Common myeloid progenitor, CD34-positive (primary cell): ENCODE results near the gene CRIP3.

Source experiments
- CTCF ChIA-PET: fragments of 350-600 bp; sonication (Branson Sonifier 250); formaldehyde crosslinking; loops from one replicate; lab custom pipeline; 2021; ENCODE audit warnings: antibody characterized with exemption; lab: Charles Lee
- POLR2A ChIA-PET: fragments of 350-600 bp; sonication (Branson Sonifier 250); formaldehyde crosslinking; loops from one replicate; lab custom pipeline; 2021; ENCODE audit warnings: antibody characterized with exemption; lab: Charles Lee
- DNase-seq, 3 donors: peaks; one replicate each; pipeline versions ENCODE4 v3.0.0 to v3.0.0-alpha.2; 2013
- H3K27ac ChIP-seq, 2 experiments: 1 replicate in 1 of 2; 2 replicates in 1 of 2; pipeline ENCODE4 v1.7.0; 2013; ENCODE audit warnings: inconsistent platforms in 2 of 2, low read length in 2 of 2, mild to moderate bottlenecking in 2 of 2, low read depth in 1 of 2, moderate library complexity in 1 of 2; ENCODE audit not compliant: severe bottlenecking in 2 of 2, insufficient read depth in 1 of 2, poor library complexity in 1 of 2
- H3K27me3 ChIP-seq, 5 experiments: replicated peaks in 2 of 5; 1 replicate in 3 of 5; 2 replicates in 2 of 5; pipeline versions ENCODE4 v1.6.1 to v1.7.0; 2013; ENCODE audit warnings: low read length in 4 of 5, mild to moderate bottlenecking in 2 of 5, moderate library complexity in 2 of 5, inconsistent platforms in 1 of 5; ENCODE audit not compliant: insufficient read depth in 5 of 5, control insufficient read depth in 4 of 5
- H3K36me3 ChIP-seq, 4 experiments: 1 replicate in 2 of 4; 2 replicates in 2 of 4; pipeline versions ENCODE4 v1.6.1 to v1.7.0; 2013; ENCODE audit warnings: low read length in 3 of 4, control low read depth in 1 of 4, mild to moderate bottlenecking in 1 of 4; ENCODE audit not compliant: control insufficient read depth in 4 of 4, insufficient read depth in 4 of 4
- H3K4me1 ChIP-seq, 4 experiments: 1 replicate in 3 of 4; 2 replicates in 1 of 4; pipeline versions ENCODE4 v1.6.1 to v1.7.1; 2013; ENCODE audit warnings: low read length in 3 of 4, mild to moderate bottlenecking in 3 of 4, control low read depth in 1 of 4, inconsistent platforms in 1 of 4, moderate library complexity in 1 of 4; ENCODE audit not compliant: control insufficient read depth in 4 of 4, insufficient read depth in 4 of 4; ENCODE audit errors: control extremely low read depth in 1 of 4
- H3K4me3 ChIP-seq, 7 experiments: 1 replicate in 4 of 7; 2 replicates in 3 of 7; pipeline versions ENCODE4 v1.5.1 to v1.7.0; 2013; ENCODE audit warnings: mild to moderate bottlenecking in 7 of 7, low read length in 6 of 7, moderate library complexity in 6 of 7, inconsistent platforms in 2 of 7, low read depth in 2 of 7, control low read depth in 1 of 7; ENCODE audit not compliant: insufficient read depth in 4 of 7, control insufficient read depth in 1 of 7; ENCODE audit errors: extremely low read depth in 1 of 7
- H3K9me3 ChIP-seq, 5 experiments: 1 replicate in 4 of 5; 2 replicates in 1 of 5; pipeline versions ENCODE4 v1.6.1 to v1.7.1; 2013; ENCODE audit warnings: low read length in 4 of 5, mild to moderate bottlenecking in 2 of 5, inconsistent platforms in 1 of 5, low read depth in 1 of 5, moderate library complexity in 1 of 5; ENCODE audit not compliant: control insufficient read depth in 4 of 5, insufficient read depth in 2 of 5; ENCODE audit errors: control extremely low read depth in 1 of 5
- WGBS: methylation state at CpG from one replicate; pipeline ENCODE4 v1.1.5; 2013; ENCODE audit not compliant: insufficient coverage; 5-methylcytosine and 5-hydroxymethylcytosine counted together

Gene CRIP3

DNA sequence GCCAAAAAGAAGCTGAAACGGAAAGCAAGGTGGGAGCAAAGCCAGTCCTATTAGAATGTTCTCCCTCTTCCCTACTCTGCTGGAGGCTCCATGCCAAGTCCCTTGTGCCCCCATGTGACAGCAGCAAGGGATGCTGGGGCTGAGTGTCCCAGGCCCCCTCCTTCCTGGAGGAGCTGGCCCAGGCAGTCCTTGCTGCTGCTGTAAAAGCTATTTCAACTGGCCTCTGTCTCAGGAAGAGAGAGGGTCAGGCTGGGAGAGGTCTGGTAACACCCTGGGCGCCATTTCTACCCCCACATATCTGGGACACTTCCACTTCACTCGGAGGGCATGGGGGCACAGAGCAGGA lies 40.3 kb downstream of the CRIP3 start:
- Histone ChIP-seq H3K27me3 (peaks cover 0 to 63% (median 18%) of the 10 kb centered on the region in 5 experiments), H3K9me3 (no peaks in the 10 kb centered on the region), H3K36me3 (no peaks in the 10 kb centered on the region), H3K27ac (no peak overlapping the region), H3K4me1 (peaks cover 0 to 13% (median 9%) of the 10 kb centered on the region in 4 experiments), H3K4me3 (no peak overlapping the region)
- 20% methylated on average over 1 of the region's 3 CpGs for WGBS
- ChIA-PET POLR2A (no interaction called here), CTCF (interaction anchor here (0.6 to 2.4 kb wide), 9 partner anchors 12 to 239 kb away, joined by 3 to 7 read pairs (median 5); partner anchors contain the start of genes CRIP3 and DNPH1)
- DNase-seq = no peak

DNA sequence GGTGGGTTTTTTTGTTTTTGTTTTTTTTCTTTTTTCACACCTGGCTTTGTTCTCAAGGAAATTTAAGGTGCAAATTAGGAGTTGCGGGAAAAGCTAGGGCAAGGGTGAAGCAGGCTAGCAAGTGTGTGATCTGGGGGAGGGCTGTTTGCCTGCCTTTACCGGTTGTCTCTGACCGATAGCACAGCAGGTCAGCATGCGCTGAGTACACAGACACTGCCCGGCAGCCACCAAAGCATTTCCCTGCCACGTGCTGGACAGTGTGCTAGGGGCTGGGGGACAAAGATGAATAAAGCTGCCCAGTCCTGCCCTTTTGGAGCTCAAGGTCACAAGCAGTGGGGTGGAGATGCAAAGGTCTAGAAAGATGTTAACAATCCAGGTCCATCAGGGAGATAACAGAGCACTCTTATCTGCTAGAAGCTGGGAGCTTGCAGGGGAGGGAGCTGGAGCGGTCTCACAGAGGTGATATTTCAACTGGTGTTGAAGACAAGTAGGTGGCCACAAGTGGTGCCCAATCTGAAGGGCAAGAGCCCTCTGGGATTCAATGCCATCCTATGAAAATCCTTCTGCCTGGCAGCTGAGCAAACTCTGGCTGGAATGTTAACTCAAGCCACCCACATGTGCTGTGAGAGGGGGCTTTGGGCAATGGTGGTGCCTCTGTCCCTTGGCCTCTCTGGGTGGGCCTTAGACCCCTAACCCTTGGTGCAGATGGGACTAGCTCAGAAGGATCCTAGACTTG lies 40.8 kb downstream of the CRIP3 start:
- peaks cover 0 to 13% (median 9%) of the 10 kb centered on the region in 4 experiments for H3K4me1 ChIP-seq
- ChIA-PET CTCF (interaction anchor here (1.2 to 2.0 kb wide), 5 partner anchors 12 to 63 kb away, joined by 4 to 7 read pairs (median 5); partner anchors contain the start of genes CRIP3 and DNPH1), POLR2A (no interaction called here)
- peaks cover 0 to 57% (median 17%) of the 10 kb centered on the region in 5 experiments for H3K27me3 ChIP-seq
- DNase-seq = no peak
- no peak overlapping the region for H3K4me3 ChIP-seq
- H3K27ac ChIP-seq = no peak overlapping the region
- H3K9me3 ChIP-seq = no peaks in the 10 kb centered on the region
- no peaks in the 10 kb centered on the region for H3K36me3 ChIP-seq
- WGBS = 95% methylated on average over 7 of the region's 7 CpGs

DNA sequence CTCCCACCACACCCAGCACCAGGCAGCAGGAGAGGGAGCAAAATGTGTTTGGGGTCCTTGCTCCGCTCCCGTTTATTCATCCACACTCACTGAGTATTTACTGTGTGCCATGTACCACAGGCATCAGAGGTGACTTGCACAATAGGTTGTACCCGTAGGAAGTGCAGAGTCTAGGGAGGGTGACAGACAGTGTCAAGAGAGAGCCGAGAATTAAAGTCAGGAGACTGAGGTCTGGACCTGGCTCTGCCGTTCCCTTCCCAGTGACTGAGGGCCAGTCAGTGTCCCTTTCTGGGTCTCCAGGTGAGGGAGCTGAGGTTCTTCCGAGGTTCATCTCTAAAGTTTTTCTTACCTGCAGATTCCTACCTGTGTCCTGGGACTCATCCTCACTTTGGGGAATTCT lies 43.1 kb downstream of the CRIP3 start:
- 92% methylated on average over 4 of the region's 6 CpGs for WGBS
- CTCF ChIA-PET = interaction anchor here (1.0 to 5.6 kb wide), 8 partner anchors 21 to 243 kb away, joined by 3 to 35 read pairs (median 4); partner anchors contain the start of gene CRIP3
- H3K4me3 ChIP-seq = no peak overlapping the region
- no peaks in the 10 kb centered on the region for H3K9me3 ChIP-seq
- peaks cover 0 to 13% (median 9%) of the 10 kb centered on the region in 4 experiments for H3K4me1 ChIP-seq
- no peak for DNase-seq
- H3K36me3 ChIP-seq = no peaks in the 10 kb centered on the region
- POLR2A ChIA-PET = no interaction called here
- peaks cover 0 to 37% (median 8%) of the 10 kb centered on the region in 5 experiments for H3K27me3 ChIP-seq
- no peak overlapping the region for H3K27ac ChIP-seq

DNA sequence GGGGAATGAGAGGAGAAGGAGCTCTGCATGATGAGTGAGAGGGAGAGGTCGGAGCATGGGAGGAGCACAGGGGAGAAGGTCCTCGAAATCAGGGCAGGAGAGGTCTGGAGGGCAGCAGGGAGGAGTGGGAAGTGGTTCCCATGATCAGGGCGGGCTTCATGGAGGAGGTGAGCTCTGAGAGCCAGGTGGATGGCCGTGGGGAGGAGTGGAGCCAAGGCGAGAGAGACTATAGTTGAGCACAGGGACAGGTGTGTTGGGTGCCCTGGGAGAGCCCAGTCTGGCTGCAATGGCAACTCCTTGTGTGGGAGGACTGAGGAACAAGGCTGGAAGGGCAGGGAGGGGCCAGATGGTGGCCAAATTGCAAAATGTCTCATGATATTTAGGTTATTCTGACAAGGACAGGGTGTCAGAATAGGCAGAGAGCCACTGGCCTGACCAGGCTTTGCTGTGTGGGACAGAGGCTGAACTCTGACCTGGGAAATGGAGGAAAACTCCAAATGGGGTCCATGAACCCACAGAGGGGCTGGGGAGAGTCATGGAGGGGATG lies 44.0 kb downstream of the CRIP3 start:
- Histone ChIP-seq H3K9me3 (no peaks in the 10 kb centered on the region), H3K27me3 (peaks cover 0 to 28% (median 7%) of the 10 kb centered on the region in 5 experiments), H3K4me3 (no peak overlapping the region), H3K4me1 (peaks cover 0 to 11% (median 9%) of the 10 kb centered on the region in 4 experiments), H3K36me3 (no peaks in the 10 kb centered on the region), H3K27ac (no peak overlapping the region)
- CTCF ChIA-PET = interaction anchor here (0.6 to 5.6 kb wide), 11 partner anchors 9 to 244 kb away, joined by 3 to 35 read pairs (median 4); partner anchors contain the start of gene CRIP3
- DNase-seq = no peak
- WGBS = 92% methylated on average over 5 of the region's 5 CpGs
- POLR2A ChIA-PET = no interaction called here

DNA sequence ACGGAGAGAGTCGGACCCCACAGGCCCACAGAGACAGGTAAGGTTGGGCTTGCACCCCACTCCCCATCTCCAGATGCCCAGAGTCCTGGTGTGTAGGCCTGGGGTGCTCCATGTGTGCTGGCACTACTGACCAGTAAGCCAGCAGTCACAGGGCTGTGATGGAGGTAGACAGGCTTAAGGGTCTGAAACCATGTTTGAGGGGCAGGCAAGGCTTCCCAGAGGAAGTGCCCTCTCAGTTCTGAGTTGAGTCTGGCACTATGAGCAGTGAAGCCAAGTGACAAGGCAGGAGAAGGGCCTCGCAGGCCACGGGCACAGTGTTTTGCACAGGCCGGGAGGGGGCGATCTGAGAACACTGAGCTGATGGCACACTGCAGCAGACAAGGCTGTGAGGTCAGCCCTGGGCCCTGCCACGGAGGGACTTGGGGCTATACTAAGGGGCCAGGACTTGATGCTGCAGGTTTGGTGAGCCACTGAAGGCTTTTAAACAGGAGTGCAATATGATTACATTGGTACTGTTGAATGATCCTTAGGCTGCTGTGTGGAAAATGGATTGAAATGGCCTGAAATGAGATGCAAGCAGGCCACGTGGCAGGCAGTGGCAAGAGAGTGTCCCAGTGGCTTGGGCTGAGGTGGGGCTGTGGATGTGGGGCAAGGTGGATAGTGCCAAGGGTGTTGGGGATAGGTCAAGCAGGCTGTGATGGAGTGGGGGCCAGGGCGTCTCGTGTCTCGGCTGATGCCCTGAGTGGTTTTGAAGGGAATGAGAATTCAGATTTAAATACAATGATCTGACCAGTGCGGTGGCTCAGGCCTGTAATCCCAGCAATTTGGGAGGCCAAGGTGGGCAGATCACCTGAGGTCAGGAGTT lies 45.1 kb downstream of the CRIP3 start:
- ChIA-PET POLR2A (no interaction called here), CTCF (interaction anchor here (0.5 to 5.6 kb wide), 13 partner anchors 8 to 233 kb away, joined by 3 to 35 read pairs (median 4); partner anchors contain the start of gene CRIP3)
- Histone ChIP-seq H3K4me1 (peaks cover 0 to 4% (median under 1%) of the 10 kb centered on the region in 4 experiments), H3K4me3 (no peak overlapping the region), H3K27me3 (peaks cover 0 to 16% (median 7%) of the 10 kb centered on the region in 5 experiments), H3K27ac (no peak overlapping the region), H3K36me3 (no peaks in the 10 kb centered on the region), H3K9me3 (no peaks in the 10 kb centered on the region)
- WGBS = 46% methylated on average over 7 of the region's 12 CpGs
- peak; percentile 71 to 83 (median 79) for DNase-seq

DNA sequence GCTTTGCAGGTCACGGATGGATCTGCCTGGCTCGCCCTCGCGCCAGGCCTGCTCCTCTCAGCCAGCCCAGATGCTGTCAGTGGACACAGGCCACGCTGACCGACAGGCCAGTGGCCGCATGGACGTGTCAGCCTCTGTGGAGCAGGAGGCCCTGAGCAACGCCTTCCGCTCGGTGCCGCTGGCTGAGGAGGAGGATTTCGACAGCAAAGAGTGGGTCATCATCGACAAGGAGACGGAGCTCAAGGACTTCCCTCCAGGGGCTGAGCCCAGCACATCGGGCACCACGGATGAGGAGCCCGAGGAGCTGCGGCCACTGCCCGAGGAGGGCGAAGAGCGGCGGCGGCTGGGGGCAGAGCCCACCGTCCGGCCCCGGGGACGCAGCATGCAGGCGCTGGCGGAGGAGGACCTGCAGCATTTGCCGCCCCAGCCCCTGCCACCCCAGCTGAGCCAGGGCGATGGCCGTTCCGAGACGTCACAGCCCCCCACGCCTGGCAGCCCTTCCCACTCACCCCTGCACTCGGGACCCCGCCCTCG lies 45.8 kb downstream of the CRIP3 start:
- ChIA-PET POLR2A (no interaction called here), CTCF (interaction anchor here (0.5 to 5.6 kb wide), 13 partner anchors 11 to 245 kb away, joined by 3 to 35 read pairs (median 4); partner anchors contain the start of gene CRIP3)
- Histone ChIP-seq H3K27me3 (peaks cover 0 to 9% (median 7%) of the 10 kb centered on the region in 5 experiments), H3K36me3 (no peaks in the 10 kb centered on the region), H3K9me3 (no peaks in the 10 kb centered on the region), H3K4me3 (no peak overlapping the region), H3K27ac (no peak overlapping the region), H3K4me1 (no peaks in the 10 kb centered on the region)
- WGBS = 96% methylated on average over 37 of the region's 39 CpGs
- no peak for DNase-seq
